K562 (cell line): ENCODE data around the gene MUC5B. TPM values are rescaled to one million over a fixed set of nuclear protein-coding genes. Genes with fewer than 3 reads are reported as not detected.

Experiments used
- MEIS2 ChIP-seq: fragments of 450-650 bp; IDR thresholded peaks from 2 replicates; pipeline ENCODE4 v1.6.1; 2014; ENCODE audit warnings: mild to moderate bottlenecking; ENCODE audit not compliant: partially characterized antibody
- MYC ChIP-seq, 2 experiments: fragments of 250-450 bp in 1 of 2; sonication (Bioruptor Pico) in 1 of 2; IDR thresholded peaks; 2 replicates each; pipeline versions ENCODE4 v1.5.1 to v1.6.1; 2012 to 2021; ENCODE audit warnings: low read depth in 2 of 2, borderline replicate concordance in 1 of 2, improper control_type of control experiment in 1 of 2, low read length in 1 of 2, mild to moderate bottlenecking in 1 of 2, moderate library complexity in 1 of 2
- ZEB2 ChIP-seq: fragments of 450-650 bp; IDR thresholded peaks from 2 replicates; pipeline ENCODE4 v1.6.1; 2016
- ZNF766 ChIP-seq: fragments of 200-800 bp; sonication (Bioruptor generic); conservative IDR thresholded peaks from 2 replicates; pipeline ENCODE4 v1.6.1; 2016; ENCODE audit warnings: missing genetic modification characterization, missing compliant biosample characterization
- polyA plus RNA-seq, 8 experiments: library from polyadenylated mRNA; depleted of rRNA in 4 of 8; stranded (reverse) in 5 of 8; unstranded in 3 of 8; fragments of >200 nt; fragmentation: Nextera tagmentation in 2 of 8; fragmentation: Illumina TruSeq in 1 of 8; extraction: Ambion mirVana in 2 of 8; extraction: Trizol in 1 of 8; gene quantifications; 2 replicates each; pipeline versions ENCODE4 v1.2.1 to v1.2.3, GENCODE V29; 2011 to 2014; ENCODE audit warnings: inconsistent platforms in 1 of 8, missing spikeins in 1 of 8
- total RNA-seq, 7 experiments: library from RNA; depleted of rRNA in 6 of 7; stranded (reverse); fragments of >200 nt in 6 of 7; fragmentation: Illumina TruSeq in 2 of 7; extraction: Trizol in 2 of 7; gene quantifications; 2 replicates each; pipeline versions ENCODE4 v1.2.1 to v1.2.3, GENCODE V29; 2011 to 2021; ENCODE audit warnings: low replicate concordance in 1 of 7
- TF ChIP-seq, protein P1 (sequence below), 2 experiments: fragments of 450-650 bp; formaldehyde crosslinking in 1 of 2; IDR thresholded peaks; 2 replicates each; pipeline versions ENCODE4 v1.4.0 to v1.6.1; 2014 to 2020; ENCODE audit warnings: mild to moderate bottlenecking in 2 of 2, borderline replicate concordance in 1 of 2, low read depth in 1 of 2
- TF ChIP-seq, protein P2 (sequence below): IDR thresholded peaks from 2 replicates; pipeline ENCODE4 v1.6.1; 2014; ENCODE audit warnings: antibody characterized with exemption
- TF ChIP-seq, protein P3 (sequence below), 2 experiments: IDR thresholded peaks; 2 replicates each; pipeline ENCODE4 v1.6.1; 2012; ENCODE audit warnings: improper control_type of control experiment in 2 of 2, low read depth in 2 of 2, low read length in 2 of 2, borderline replicate concordance in 1 of 2
- TF ChIP-seq, protein P4 (sequence below), 3 experiments: fragments of 200-800 bp in 1 of 3; fragments of 250-450 bp in 1 of 3; fragments of 450-650 bp in 1 of 3; sonication (Bioruptor Pico) in 1 of 3; sonication (Bioruptor generic) in 1 of 3; formaldehyde crosslinking in 1 of 3; IDR thresholded peaks; 2 replicates each; pipeline versions ENCODE4 v1.6.1 to v1.8.0; 2016 to 2022; ENCODE audit warnings: mild to moderate bottlenecking in 2 of 3, missing genetic modification characterization in 2 of 3, missing compliant biosample characterization in 1 of 3, moderate library complexity in 1 of 3

MUC5B gene
- total and polyA plus RNA-seq, 9 of the 15 experiments (the other 6 are each of a cell fraction or from before 2014, with no cell fraction given), result 0.04 to 0.95 TPM; not detected in 7

DNA sequence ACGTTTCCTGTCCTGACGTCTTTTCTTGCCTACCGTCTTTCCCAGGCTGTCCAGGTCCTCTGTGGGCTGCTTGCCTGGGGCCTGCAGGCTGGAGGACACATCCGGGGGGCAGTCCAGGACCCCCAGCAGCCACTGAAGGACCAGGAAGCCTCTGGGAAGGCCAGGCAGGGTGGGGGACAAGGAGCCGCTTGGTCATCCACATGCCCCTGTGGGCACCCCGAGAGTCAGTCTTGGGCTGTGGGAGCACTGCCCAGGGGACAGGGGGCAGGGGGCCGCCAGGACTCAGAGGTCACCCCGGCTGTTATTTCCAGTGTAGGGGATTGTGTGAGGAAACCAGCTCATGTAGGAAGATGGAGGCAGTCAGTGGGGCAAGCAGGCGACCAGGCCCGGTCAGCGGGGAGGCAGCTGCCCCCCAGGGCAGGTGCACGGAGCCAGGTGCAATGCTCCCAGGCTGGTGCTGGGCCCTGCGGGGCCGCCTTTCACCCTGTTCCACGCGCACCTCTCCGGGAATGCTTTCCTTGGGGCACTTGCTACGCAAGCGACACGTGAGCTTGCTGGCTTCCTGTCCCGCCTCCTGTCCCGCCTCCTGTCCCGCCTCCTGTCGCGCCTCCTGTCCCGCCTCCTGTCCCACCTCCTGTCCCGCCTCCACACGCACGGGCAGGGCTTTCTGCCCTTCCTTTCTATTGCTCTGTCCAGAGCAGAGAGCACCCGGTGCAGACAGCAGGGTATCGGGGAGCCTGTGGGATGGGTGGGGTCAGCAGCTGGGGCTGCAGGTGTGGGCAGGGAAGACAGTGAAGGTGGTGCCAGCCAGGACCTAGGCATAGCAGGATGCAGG lies 39.5 kb downstream of the MUC5B start (continued):
- TF ChIP-seq, protein P1, sequence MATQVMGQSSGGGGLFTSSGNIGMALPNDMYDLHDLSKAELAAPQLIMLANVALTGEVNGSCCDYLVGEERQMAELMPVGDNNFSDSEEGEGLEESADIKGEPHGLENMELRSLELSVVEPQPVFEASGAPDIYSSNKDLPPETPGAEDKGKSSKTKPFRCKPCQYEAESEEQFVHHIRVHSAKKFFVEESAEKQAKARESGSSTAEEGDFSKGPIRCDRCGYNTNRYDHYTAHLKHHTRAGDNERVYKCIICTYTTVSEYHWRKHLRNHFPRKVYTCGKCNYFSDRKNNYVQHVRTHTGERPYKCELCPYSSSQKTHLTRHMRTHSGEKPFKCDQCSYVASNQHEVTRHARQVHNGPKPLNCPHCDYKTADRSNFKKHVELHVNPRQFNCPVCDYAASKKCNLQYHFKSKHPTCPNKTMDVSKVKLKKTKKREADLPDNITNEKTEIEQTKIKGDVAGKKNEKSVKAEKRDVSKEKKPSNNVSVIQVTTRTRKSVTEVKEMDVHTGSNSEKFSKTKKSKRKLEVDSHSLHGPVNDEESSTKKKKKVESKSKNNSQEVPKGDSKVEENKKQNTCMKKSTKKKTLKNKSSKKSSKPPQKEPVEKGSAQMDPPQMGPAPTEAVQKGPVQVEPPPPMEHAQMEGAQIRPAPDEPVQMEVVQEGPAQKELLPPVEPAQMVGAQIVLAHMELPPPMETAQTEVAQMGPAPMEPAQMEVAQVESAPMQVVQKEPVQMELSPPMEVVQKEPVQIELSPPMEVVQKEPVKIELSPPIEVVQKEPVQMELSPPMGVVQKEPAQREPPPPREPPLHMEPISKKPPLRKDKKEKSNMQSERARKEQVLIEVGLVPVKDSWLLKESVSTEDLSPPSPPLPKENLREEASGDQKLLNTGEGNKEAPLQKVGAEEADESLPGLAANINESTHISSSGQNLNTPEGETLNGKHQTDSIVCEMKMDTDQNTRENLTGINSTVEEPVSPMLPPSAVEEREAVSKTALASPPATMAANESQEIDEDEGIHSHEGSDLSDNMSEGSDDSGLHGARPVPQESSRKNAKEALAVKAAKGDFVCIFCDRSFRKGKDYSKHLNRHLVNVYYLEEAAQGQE (IDR thresholded peaks at IDR 0.05; ENCODE audit: borderline replicate concordance), result peak; percentile 46; the same call in 1 of the 2 replicates
- TF ChIP-seq, protein P1 (CRISPR knock-in tag; IDR thresholded peaks at IDR 0.05; ENCODE audit: low read depth), result no peak
- TF ChIP-seq, protein P2, sequence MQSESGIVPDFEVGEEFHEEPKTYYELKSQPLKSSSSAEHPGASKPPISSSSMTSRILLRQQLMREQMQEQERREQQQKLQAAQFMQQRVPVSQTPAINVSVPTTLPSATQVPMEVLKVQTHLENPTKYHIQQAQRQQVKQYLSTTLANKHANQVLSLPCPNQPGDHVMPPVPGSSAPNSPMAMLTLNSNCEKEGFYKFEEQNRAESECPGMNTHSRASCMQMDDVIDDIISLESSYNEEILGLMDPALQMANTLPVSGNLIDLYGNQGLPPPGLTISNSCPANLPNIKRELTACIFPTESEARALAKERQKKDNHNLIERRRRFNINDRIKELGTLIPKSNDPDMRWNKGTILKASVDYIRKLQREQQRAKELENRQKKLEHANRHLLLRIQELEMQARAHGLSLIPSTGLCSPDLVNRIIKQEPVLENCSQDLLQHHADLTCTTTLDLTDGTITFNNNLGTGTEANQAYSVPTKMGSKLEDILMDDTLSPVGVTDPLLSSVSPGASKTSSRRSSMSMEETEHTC, result peak; percentile 72
- TF ChIP-seq MEIS2 (peak; percentile 2), ZNF766 (CRISPR knock-in tag) (no peak), MYC (IDR thresholded peaks at IDR 0.05; ENCODE audit: low read depth, low read length) (peak; percentile 86), MYC (CRISPR knock-in tag; IDR thresholded peaks at IDR 0.05; ENCODE audit: borderline replicate concordance, low read depth) (no peak), ZEB2 (peak; percentile 79; the same call in 1 of the 2 replicates)
- TF ChIP-seq, protein P3, sequence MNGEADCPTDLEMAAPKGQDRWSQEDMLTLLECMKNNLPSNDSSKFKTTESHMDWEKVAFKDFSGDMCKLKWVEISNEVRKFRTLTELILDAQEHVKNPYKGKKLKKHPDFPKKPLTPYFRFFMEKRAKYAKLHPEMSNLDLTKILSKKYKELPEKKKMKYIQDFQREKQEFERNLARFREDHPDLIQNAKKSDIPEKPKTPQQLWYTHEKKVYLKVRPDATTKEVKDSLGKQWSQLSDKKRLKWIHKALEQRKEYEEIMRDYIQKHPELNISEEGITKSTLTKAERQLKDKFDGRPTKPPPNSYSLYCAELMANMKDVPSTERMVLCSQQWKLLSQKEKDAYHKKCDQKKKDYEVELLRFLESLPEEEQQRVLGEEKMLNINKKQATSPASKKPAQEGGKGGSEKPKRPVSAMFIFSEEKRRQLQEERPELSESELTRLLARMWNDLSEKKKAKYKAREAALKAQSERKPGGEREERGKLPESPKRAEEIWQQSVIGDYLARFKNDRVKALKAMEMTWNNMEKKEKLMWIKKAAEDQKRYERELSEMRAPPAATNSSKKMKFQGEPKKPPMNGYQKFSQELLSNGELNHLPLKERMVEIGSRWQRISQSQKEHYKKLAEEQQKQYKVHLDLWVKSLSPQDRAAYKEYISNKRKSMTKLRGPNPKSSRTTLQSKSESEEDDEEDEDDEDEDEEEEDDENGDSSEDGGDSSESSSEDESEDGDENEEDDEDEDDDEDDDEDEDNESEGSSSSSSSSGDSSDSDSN (IDR thresholded peaks at IDR 0.05; ENCODE audit: borderline replicate concordance in 1 of 2, low read depth in 2 of 2, low read length in 2 of 2), result peak in 1 of 2 experiments; percentile 68; a peak in 1 of 4 replicates
- TF ChIP-seq, protein P4, sequence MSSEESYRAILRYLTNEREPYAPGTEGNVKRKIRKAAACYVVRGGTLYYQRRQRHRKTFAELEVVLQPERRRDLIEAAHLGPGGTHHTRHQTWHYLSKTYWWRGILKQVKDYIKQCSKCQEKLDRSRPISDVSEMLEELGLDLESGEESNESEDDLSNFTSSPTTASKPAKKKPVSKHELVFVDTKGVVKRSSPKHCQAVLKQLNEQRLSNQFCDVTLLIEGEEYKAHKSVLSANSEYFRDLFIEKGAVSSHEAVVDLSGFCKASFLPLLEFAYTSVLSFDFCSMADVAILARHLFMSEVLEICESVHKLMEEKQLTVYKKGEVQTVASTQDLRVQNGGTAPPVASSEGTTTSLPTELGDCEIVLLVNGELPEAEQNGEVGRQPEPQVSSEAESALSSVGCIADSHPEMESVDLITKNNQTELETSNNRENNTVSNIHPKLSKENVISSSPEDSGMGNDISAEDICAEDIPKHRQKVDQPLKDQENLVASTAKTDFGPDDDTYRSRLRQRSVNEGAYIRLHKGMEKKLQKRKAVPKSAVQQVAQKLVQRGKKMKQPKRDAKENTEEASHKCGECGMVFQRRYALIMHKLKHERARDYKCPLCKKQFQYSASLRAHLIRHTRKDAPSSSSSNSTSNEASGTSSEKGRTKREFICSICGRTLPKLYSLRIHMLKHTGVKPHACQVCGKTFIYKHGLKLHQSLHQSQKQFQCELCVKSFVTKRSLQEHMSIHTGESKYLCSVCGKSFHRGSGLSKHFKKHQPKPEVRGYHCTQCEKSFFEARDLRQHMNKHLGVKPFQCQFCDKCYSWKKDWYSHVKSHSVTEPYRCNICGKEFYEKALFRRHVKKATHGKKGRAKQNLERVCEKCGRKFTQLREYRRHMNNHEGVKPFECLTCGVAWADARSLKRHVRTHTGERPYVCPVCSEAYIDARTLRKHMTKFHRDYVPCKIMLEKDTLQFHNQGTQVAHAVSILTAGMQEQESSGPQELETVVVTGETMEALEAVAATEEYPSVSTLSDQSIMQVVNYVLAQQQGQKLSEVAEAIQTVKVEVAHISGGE (CRISPR knock-in tag; IDR thresholded peaks at IDR 0.05), result peak; percentile 90 to 98 (median 96); a peak in 5 of 6 replicates
